ENCODE results near the gene TACC2. TPM values are rescaled to one million over a fixed set of nuclear protein-coding genes. Genes with fewer than 3 reads are reported as not detected.
"Not testable (repeated sequence)": the region's sequence is repeated elsewhere in the genome, so short reads cannot be mapped to it uniquely, and the experiment has no call there.

The TACC2 gene
- total and polyA plus RNA-seq, 2 donors, result 21.2 to 82.7 TPM

DNA sequence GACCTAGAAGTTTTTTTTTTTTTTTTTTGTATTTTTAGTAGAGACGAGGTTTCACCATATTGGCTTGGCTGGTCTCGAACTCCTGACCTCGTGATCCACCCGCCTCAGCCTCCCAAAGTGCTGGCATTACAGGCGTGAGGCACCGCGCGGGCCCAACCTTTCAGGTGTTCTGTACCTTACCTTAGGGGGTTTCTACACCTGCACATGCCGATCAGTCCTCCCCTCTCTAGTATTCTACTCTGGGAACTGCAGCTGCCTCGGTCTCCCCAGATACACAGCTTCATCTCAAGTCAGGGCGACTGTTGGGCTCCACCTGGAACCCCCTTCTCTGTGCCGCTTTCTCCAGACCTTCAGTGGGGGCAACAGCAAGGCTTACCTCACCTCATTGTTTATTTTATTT, 79.9 kb downstream of the TACC2 start:
- Histone ChIP-seq H3K4me1 (ENCODE audit: insufficient read depth) (no peaks in the 10 kb centered on the region), H3K36me3 (ENCODE audit: insufficient read depth) (no peaks in the 10 kb centered on the region), H3K4me3 (ENCODE audit: low read depth, low read length) (no peak overlapping the region), H3K27ac (ENCODE audit: low read depth) (no peak overlapping the region)
- DNase-seq (ENCODE audit: extremely low spot score), result no peak
- WGBS, result 97% methylated on average over 12 of the region's 12 CpGs

DNA sequence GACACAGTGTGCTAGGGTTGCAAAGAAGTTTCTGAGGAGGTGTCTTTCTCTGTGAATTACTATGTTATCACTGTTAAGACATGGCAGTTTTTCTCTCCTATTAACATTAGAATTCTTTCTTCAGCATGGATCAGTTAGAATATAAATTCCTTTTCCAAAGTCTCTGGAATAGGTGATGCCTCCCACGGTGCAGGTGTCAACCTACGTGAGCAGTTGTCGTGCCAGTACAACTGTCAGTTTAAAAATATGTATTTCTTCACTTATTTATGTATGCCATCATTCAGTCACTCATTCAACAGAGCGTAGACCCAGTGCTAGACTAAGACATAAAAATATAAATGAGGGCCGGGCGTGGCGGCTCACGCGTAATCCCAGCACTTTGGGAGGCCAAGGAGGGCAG, 83.5 kb downstream of the TACC2 start:
- Histone ChIP-seq H3K27ac (ENCODE audit: low read depth) (no peak overlapping the region), H3K36me3 (ENCODE audit: insufficient read depth) (no peaks in the 10 kb centered on the region), H3K4me1 (ENCODE audit: insufficient read depth) (no peaks in the 10 kb centered on the region), H3K4me3 (ENCODE audit: low read depth, low read length) (no peak overlapping the region)
- 97% methylated on average over 9 of the region's 9 CpGs for WGBS
- no peak for DNase-seq (ENCODE audit: extremely low spot score)

GRCh38 chr10:122073508-122073907, 84.5 kb downstream of the TACC2 start:
- Histone ChIP-seq H3K4me1 (ENCODE audit: insufficient read depth) (no peaks in the 10 kb centered on the region), H3K27ac (ENCODE audit: low read depth) (no peak overlapping the region), H3K4me3 (ENCODE audit: low read depth, low read length) (no peak overlapping the region), H3K36me3 (ENCODE audit: insufficient read depth) (no peaks in the 10 kb centered on the region)
- DNase-seq (ENCODE audit: extremely low spot score), result no peak
- WGBS, result 97% methylated on average over 7 of the region's 7 CpGs

GRCh38 chr10:122075171-122075570, 86.2 kb downstream of the TACC2 start:
- no peak overlapping the region for H3K4me3 ChIP-seq (ENCODE audit: low read depth, low read length)
- no peaks in the 10 kb centered on the region for H3K36me3 ChIP-seq (ENCODE audit: insufficient read depth)
- H3K27ac ChIP-seq (ENCODE audit: low read depth), result no peak overlapping the region
- 93% methylated on average over 9 of the region's 9 CpGs for WGBS
- DNase-seq (ENCODE audit: extremely low spot score), result no peak
- H3K4me1 ChIP-seq (ENCODE audit: insufficient read depth), result no peaks in the 10 kb centered on the region

DNA sequence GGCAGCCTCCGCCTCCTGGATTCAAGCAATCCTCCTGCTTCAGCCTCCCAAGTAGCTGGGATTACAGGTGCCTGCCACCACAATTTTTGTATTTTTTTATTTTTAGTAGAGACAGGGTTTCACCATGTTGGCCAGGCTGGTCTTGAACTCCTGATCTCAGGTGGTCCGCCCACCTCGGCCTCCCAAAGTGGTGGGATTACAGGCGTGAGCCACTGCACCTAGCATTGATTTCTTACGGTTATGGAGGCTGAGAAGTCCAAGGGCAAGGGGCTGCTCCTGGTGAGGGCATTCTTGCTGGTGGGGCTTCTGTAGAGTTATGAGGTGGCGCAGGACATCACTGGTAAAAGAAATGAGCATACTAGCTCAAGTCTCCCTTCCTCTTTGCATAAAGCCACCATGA, 86.9 kb downstream of the TACC2 start:
- H3K4me1 ChIP-seq (ENCODE audit: insufficient read depth); H3K27ac ChIP-seq (ENCODE audit: low read depth); DNase-seq (ENCODE audit: extremely low spot score); H3K4me3 ChIP-seq (ENCODE audit: low read depth, low read length); H3K36me3 ChIP-seq (ENCODE audit: insufficient read depth): not testable (repeated sequence)
- 96% methylated on average over 6 of the region's 6 CpGs for WGBS

GRCh38 chr10:122077311-122077875, 88.4 kb downstream of the TACC2 start:
- no peak for DNase-seq (ENCODE audit: extremely low spot score)
- Histone ChIP-seq H3K36me3 (ENCODE audit: insufficient read depth) (no peaks in the 10 kb centered on the region), H3K4me3 (ENCODE audit: low read depth, low read length) (no peak overlapping the region), H3K4me1 (ENCODE audit: insufficient read depth) (no peaks in the 10 kb centered on the region), H3K27ac (ENCODE audit: low read depth) (no peak overlapping the region)
- WGBS, result 99% methylated on average over 10 of the region's 10 CpGs

GRCh38 chr10:122078326-122078725, 89.4 kb downstream of the TACC2 start:
- Histone ChIP-seq H3K27ac (ENCODE audit: low read depth) (no peak overlapping the region), H3K4me3 (ENCODE audit: low read depth, low read length) (no peak overlapping the region), H3K4me1 (ENCODE audit: insufficient read depth) (no peaks in the 10 kb centered on the region), H3K36me3 (ENCODE audit: insufficient read depth) (no peaks in the 10 kb centered on the region)
- 63% methylated on average over 3 of the region's 3 CpGs for WGBS
- no peak for DNase-seq (ENCODE audit: extremely low spot score)

DNA sequence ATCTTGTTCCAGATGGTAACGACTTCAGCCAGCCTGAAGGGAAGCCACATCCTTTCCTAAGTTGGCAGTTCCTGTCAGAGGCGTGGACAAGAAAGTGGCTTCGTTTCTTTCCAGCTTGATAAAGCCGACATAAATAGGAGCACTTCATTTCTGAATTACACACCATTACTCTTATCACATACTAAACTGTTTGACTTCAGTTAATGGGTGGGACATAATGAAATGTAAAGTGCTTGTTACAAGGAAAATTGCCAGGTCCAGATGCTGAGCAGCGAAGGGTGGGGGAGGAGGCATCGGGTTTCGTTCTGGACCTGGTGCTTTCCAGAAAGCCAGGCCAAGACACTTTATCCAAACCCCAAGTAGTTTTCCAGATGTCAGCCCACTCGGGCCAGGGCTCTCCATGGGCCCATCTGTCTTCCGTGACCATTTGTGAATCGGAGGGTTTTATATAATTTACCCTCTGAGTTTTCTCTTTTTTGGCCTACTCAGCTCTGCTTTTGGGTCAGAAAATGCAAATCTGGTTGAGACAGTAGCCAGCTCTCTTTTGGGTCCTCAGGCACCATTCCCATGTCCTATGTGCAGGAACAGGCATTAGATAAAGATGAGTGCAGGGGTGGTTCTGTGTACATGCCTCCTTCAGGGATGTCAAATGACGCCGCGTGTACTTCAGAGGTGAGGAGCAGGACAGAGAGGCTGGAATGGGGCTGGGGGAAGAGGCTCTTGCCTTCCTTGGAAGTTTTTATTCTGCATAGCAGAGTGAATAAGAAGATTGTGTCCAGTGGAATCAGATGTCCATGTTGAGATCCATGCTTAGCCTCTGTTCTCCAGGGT, 90.2 kb downstream of the TACC2 start:
- H3K4me1 ChIP-seq (ENCODE audit: insufficient read depth), result no peaks in the 10 kb centered on the region
- no peak overlapping the region for H3K27ac ChIP-seq (ENCODE audit: low read depth)
- no peak overlapping the region for H3K4me3 ChIP-seq (ENCODE audit: low read depth, low read length)
- WGBS, result 55% methylated on average over 13 of the region's 13 CpGs
- no peak for DNase-seq (ENCODE audit: extremely low spot score)
- no peaks in the 10 kb centered on the region for H3K36me3 ChIP-seq (ENCODE audit: insufficient read depth)

DNA sequence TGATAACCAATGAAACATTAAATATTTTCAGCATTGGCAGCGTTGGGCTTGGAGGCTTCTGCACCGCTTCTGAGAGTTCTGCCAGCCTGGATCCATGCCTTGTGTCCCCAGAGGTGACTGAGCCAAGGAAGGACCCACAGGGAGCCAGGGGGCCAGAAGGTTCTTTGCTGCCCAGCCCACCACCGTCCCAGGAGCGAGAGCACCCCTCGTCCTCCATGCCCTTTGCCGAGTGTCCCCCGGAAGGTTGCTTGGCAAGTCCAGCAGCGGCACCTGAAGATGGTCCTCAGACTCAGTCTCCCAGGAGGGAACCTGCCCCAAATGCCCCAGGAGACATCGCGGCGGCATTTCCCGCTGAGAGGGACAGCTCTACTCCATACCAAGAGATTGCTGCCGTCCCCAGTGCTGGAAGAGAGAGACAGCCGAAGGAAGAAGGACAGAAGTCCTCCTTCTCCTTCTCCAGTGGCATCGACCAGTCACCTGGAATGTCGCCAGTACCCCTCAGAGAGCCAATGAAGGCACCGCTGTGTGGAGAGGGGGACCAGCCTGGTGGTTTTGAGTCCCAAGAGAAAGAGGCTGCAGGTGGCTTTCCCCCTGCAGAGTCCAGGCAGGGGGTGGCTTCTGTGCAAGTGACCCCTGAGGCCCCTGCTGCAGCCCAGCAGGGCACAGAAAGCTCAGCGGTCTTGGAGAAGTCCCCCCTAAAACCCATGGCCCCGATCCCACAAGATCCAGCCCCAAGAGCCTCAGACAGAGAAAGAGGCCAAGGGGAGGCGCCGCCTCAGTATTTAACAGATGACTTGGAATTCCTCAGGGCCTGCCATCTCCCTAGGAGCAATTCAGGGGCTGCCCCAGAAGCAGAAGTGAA, 93.9 kb downstream of the TACC2 start:
- 90% methylated on average over 21 of the region's 21 CpGs for WGBS
- H3K4me1 ChIP-seq (ENCODE audit: insufficient read depth), result no peaks in the 10 kb centered on the region
- no peak for DNase-seq (ENCODE audit: extremely low spot score)
- no peak overlapping the region for H3K4me3 ChIP-seq (ENCODE audit: low read depth, low read length)
- H3K36me3 ChIP-seq (ENCODE audit: insufficient read depth), result no peaks in the 10 kb centered on the region
- no peak overlapping the region for H3K27ac ChIP-seq (ENCODE audit: low read depth)

- no peaks in the 10 kb centered on the region for H3K4me1 ChIP-seq (ENCODE audit: insufficient read depth)
- H3K36me3 ChIP-seq (ENCODE audit: insufficient read depth), result no peaks in the 10 kb centered on the region
- no peak for DNase-seq (ENCODE audit: extremely low spot score)
- WGBS, result 88% methylated on average over 9 of the region's 9 CpGs
- no peak overlapping the region for H3K4me3 ChIP-seq (ENCODE audit: low read depth, low read length)
- no peak overlapping the region for H3K27ac ChIP-seq (ENCODE audit: low read depth)
These were observed 94.6 kb downstream of the TACC2 start for GRCh38 chr10:122083478-122084025.

GRCh38 chr10:122084286-122085041, 95.5 kb downstream of the TACC2 start:
- DNase-seq (ENCODE audit: extremely low spot score), result no peak
- Histone ChIP-seq H3K36me3 (ENCODE audit: insufficient read depth) (no peaks in the 10 kb centered on the region), H3K27ac (ENCODE audit: low read depth) (no peak overlapping the region), H3K4me3 (ENCODE audit: low read depth, low read length) (no peak overlapping the region), H3K4me1 (ENCODE audit: insufficient read depth) (no peaks in the 10 kb centered on the region)
- 81% methylated on average over 15 of the region's 15 CpGs for WGBS

- Histone ChIP-seq H3K27ac (ENCODE audit: low read depth) (no peak overlapping the region), H3K36me3 (ENCODE audit: insufficient read depth) (no peaks in the 10 kb centered on the region), H3K4me3 (ENCODE audit: low read depth, low read length) (no peak overlapping the region), H3K4me1 (ENCODE audit: insufficient read depth) (no peaks in the 10 kb centered on the region)
- DNase-seq (ENCODE audit: extremely low spot score), result no peak
- WGBS, result 91% methylated on average over 8 of the region's 8 CpGs
These were observed 96.5 kb downstream of the TACC2 start for GRCh38 chr10:122085423-122085911.
